Vagina (tissue), 2 donors: ENCODE data around the gene SCFD2. TPM values are rescaled to one million over a fixed set of nuclear protein-coding genes. Genes with fewer than 3 reads are reported as not detected.
"Not testable (repeated sequence)": the region's sequence is repeated elsewhere in the genome, so short reads cannot be mapped to it uniquely, and the experiment has no call there.

Source experiments
- DNase-seq, 2 donors: peaks; one replicate each; pipeline ENCODE4 v3.0.0-alpha.2; 2017; ENCODE audit errors: extremely low spot score in 2 of 2
- H3K27ac ChIP-seq: fragments of 200-600 bp; sonication (generic); one replicate; pipeline ENCODE4 v1.5.1; 2019
- H3K27me3 ChIP-seq: fragments of 200-600 bp; sonication (generic); one replicate; pipeline ENCODE4 v1.5.1; 2019
- H3K36me3 ChIP-seq, 2 donors: fragments of 200-600 bp; sonication (generic); one replicate each; pipeline ENCODE4 v1.5.1; 2017 to 2019
- H3K4me1 ChIP-seq: fragments of 200-600 bp; sonication (generic); one replicate; pipeline ENCODE4 v1.5.1; 2019
- H3K4me3 ChIP-seq, 2 donors: fragments of 200-600 bp; sonication (generic); 1 replicate in 1 of 2; 2 replicates in 1 of 2; pipeline ENCODE4 v1.5.1; 2016 to 2019
- H3K9me3 ChIP-seq: fragments of 200-600 bp; sonication (generic); one replicate; pipeline ENCODE4 v1.5.1; 2019
- POLR2A ChIP-seq, 2 donors: fragments of 450-650 bp; IDR thresholded peaks; one replicate each; pipeline ENCODE4 v1.6.1; 2017; ENCODE audit warnings: antibody characterized with exemption in 2 of 2, mild to moderate bottlenecking in 2 of 2, moderate library complexity in 2 of 2
- POLR2AphosphoS5 ChIP-seq, 2 donors: sonication (generic); formaldehyde crosslinking; IDR thresholded peaks; one replicate each; pipeline ENCODE4 v1.9.0; 2017; ENCODE audit warnings: antibody characterized with exemption in 2 of 2, mild to moderate bottlenecking in 2 of 2, low read depth in 1 of 2; ENCODE audit not compliant: insufficient read depth in 1 of 2
- intact Hi-C: fragments of 100-400 bp; cut with DNase I; formaldehyde crosslinking; loops from one replicate; pipeline ENCODE4 v1.15.1; 2023
- total RNA-seq: library from RNA; depleted of rRNA; stranded (reverse); fragments of >200 nt; gene quantifications from one replicate; pipeline ENCODE4 v1.2.3, GENCODE V29; 2016
- TF ChIP-seq, protein P1 (sequence below), 3 experiments: fragments of 450-650 bp in 2 of 3; fragments of 200-600 bp in 1 of 3; sonication (generic) in 1 of 3; IDR thresholded peaks; one replicate each; pipeline ENCODE4 v1.5.1; 2017 to 2019; ENCODE audit warnings: antibody characterized with exemption in 3 of 3, mild to moderate bottlenecking in 2 of 3, moderate library complexity in 2 of 3

SCFD2 gene
- total RNA-seq, 1 donor from 2014 or later = 33.1 TPM

DNA sequence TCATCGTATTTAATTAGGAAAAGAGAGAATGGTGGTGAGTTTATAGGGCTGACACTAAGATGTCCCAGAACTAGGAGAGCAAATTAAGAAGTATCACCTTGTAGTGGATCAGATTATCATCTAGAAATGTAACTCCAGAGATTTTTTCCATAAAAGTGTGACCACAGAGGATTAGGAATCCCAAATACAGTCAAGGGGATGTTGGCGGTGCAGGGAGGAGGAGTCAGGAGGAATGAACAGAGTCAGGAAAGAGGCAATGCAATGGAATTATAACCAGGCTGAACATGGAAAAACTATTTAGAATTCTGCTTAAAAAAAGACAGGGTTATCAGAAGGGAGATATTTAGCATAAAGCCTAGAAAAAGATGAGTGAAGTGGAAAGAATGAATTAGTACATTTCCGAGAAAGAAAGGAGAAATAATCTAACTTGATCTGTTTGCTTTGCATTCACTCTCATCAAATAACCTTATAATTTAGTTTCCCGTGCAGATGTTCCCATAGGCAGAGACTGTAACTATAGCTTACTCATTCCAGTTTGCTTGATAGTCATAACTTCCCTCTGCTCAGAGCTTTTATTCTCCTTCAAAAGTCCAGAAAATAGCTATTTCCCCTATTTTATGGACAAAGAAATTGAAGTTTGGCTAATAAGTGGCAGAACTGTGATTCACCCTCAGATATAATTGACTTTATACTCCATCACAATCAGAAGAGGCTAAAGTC lies 56.4 kb downstream of the SCFD2 start:
- no peak for DNase-seq
- Histone ChIP-seq H3K36me3 (no peaks in the 10 kb centered on the region), H3K4me3 (no peak overlapping the region), H3K4me1 (no peaks in the 10 kb centered on the region), H3K27ac (no peak overlapping the region), H3K27me3 (no peaks in the 10 kb centered on the region), H3K9me3 (no peaks in the 10 kb centered on the region)
- TF ChIP-seq POLR2A (IDR thresholded peaks at IDR 0.05) (no peak), POLR2AphosphoS5 (IDR thresholded peaks at IDR 0.05; ENCODE audit: insufficient read depth in 1 of 2, low read depth in 1 of 2) (no peak)
- TF ChIP-seq, protein P1, sequence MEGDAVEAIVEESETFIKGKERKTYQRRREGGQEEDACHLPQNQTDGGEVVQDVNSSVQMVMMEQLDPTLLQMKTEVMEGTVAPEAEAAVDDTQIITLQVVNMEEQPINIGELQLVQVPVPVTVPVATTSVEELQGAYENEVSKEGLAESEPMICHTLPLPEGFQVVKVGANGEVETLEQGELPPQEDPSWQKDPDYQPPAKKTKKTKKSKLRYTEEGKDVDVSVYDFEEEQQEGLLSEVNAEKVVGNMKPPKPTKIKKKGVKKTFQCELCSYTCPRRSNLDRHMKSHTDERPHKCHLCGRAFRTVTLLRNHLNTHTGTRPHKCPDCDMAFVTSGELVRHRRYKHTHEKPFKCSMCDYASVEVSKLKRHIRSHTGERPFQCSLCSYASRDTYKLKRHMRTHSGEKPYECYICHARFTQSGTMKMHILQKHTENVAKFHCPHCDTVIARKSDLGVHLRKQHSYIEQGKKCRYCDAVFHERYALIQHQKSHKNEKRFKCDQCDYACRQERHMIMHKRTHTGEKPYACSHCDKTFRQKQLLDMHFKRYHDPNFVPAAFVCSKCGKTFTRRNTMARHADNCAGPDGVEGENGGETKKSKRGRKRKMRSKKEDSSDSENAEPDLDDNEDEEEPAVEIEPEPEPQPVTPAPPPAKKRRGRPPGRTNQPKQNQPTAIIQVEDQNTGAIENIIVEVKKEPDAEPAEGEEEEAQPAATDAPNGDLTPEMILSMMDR (IDR thresholded peaks at IDR 0.05) = no peak
- intact Hi-C loops = no loop called here

DNA sequence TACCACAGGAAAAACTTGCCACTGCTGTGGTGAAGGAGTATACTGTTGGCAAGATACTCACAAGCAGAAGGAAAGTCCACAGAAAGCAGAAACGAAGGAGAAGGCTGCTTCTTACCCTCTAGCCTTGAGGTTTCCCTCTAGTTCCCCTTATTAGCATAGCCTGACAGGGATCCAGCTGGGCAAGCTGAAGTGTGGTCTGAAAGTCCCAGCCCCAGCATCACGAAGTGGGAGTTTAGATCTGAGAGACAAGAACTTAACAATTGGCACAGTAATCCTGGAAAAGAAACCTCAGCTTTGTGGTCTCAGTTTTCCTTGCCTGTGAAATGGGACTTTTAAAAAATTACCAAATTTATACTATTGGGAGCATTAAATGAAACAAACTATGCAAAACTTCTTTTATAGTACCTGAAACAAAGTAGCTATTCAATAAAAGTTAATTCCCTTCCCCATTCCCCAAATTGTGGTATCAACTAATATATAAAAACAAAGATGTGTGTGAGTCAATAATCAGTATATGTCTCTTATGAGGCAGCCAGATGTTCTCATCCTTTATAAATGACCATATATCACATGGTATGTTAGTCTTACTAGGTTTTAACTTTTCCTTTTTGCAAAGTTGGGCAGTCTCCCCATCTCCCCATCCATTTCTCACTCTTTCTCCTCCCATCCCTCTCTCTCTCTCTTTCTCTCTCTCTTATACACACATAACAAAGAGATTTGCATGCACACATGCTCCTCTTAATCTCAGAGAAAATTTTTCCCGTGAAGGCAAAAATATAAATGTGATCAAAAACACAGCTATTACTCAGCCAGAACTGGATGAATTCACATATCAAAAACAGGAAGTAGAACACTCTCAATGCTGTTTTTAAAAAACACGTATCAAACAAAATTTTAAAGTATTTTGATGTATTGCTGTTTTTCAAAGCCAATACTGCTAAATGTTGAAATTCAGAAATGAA lies 57.8 kb downstream of the SCFD2 start:
- Histone ChIP-seq H3K4me1 (no peaks in the 10 kb centered on the region), H3K27me3 (no peaks in the 10 kb centered on the region), H3K27ac (no peak overlapping the region), H3K9me3 (no peaks in the 10 kb centered on the region), H3K36me3 (no peaks in the 10 kb centered on the region), H3K4me3 (no peak overlapping the region)
- no peak for DNase-seq
- TF ChIP-seq, protein P1 (IDR thresholded peaks at IDR 0.05) = no peak
- TF ChIP-seq POLR2A (IDR thresholded peaks at IDR 0.05) = no peak
- intact Hi-C loops = no loop called here

DNA sequence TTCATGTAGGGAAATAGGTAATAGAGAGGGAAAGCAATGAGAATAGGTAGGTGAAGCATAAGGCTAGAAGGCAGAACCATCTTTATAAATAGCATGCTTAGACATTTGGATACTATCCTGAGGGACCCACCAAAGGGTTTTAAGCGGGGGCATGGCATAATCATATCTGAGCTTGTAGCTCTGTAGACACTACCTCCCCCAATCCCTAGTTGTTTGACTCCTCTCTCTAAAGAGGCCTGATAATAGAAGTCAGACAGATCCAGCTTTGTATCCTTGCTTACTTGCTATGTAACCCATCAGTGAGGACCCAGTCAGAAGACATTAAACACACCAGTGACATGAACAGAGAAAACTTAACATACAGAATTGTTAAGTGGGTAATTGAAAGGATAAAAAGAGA lies 58.7 kb downstream of the SCFD2 start:
- no peaks in the 10 kb centered on the region for H3K4me1 ChIP-seq
- DNase-seq = no peak
- intact Hi-C loops = no loop called here
- no peaks in the 10 kb centered on the region for H3K27me3 ChIP-seq
- no peak overlapping the region for H3K4me3 ChIP-seq
- H3K36me3 ChIP-seq = no peaks in the 10 kb centered on the region
- H3K27ac ChIP-seq = no peak overlapping the region
- H3K9me3 ChIP-seq = no peaks in the 10 kb centered on the region
- TF ChIP-seq, protein P1 (IDR thresholded peaks at IDR 0.05) = no peak
- TF ChIP-seq POLR2A (IDR thresholded peaks at IDR 0.05) (no peak), POLR2AphosphoS5 (IDR thresholded peaks at IDR 0.05; ENCODE audit: insufficient read depth in 1 of 2, low read depth in 1 of 2) (no peak)

DNA sequence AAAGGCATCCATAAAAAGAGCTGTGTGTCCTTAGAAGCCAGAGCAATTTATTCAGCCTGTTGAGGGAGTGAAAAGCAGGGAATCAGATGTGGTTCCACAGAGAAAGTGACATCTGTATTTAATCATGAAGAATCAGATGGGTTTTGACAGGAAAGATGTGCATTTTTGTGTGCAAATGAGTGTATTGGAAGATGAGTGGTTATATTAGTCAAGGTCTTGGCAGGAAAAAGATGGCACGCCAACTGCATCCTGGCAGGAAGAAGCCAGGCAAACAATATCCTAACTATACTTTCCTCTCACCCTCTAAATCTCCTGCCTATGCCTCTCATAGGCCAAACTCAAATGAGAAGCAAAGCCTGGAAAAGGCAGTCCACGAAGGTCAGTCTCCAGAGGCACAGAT lies 59.1 kb downstream of the SCFD2 start:
- H3K4me3 ChIP-seq = no peak overlapping the region
- TF ChIP-seq POLR2AphosphoS5 (IDR thresholded peaks at IDR 0.05; ENCODE audit: insufficient read depth in 1 of 2, low read depth in 1 of 2) (no peak), POLR2A (IDR thresholded peaks at IDR 0.05) (no peak)
- TF ChIP-seq, protein P1 (IDR thresholded peaks at IDR 0.05) = no peak
- intact Hi-C loops = no loop called here
- H3K36me3 ChIP-seq = no peaks in the 10 kb centered on the region
- H3K27ac ChIP-seq = no peak overlapping the region
- H3K4me1 ChIP-seq = no peaks in the 10 kb centered on the region
- no peak for DNase-seq
- no peaks in the 10 kb centered on the region for H3K27me3 ChIP-seq
- no peaks in the 10 kb centered on the region for H3K9me3 ChIP-seq

DNA sequence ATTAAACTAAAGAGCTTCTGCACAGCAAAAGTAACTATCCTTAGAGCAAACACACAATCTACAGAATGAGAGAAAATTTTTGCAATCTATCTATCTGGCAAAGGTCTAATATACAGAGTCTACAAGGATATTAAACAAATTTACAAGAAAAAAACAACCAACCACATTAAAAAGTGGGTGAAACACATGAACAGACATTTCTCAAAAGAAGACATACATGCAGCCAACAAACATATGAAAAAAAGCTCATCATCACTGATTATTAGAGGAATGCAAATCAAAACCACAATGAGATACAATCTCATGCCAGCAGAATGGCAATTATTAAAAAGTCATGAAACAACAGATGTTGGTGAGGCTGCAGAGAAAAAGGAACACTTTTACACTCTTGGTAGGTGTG lies 73.7 kb downstream of the SCFD2 start:
- DNase-seq, H3K36me3 ChIP-seq, intact Hi-C loops, H3K9me3 ChIP-seq, H3K4me3 ChIP-seq, H3K27ac ChIP-seq, H3K4me1 ChIP-seq, H3K27me3 ChIP-seq: not testable (repeated sequence)
